GM12874 (cell line): Measurements from ENCODE around the gene MRPL52.

Experiments
- CTCF ChIP-seq: IDR thresholded peaks from 2 replicates; pipeline ENCODE4 v1.5.1; 2011; ENCODE audit warnings: low read depth, mild to moderate bottlenecking, control low read depth, low read length, moderate library complexity; ENCODE audit not compliant: insufficient read depth

The MRPL52 gene

GRCh38 chr14:22814373-22814772, 15.3 kb upstream of the MRPL52 start:
- 0 out of 2 replicates have a peak, but pooled peaks have one; percentile 10 for TF ChIP-seq CTCF

DNA sequence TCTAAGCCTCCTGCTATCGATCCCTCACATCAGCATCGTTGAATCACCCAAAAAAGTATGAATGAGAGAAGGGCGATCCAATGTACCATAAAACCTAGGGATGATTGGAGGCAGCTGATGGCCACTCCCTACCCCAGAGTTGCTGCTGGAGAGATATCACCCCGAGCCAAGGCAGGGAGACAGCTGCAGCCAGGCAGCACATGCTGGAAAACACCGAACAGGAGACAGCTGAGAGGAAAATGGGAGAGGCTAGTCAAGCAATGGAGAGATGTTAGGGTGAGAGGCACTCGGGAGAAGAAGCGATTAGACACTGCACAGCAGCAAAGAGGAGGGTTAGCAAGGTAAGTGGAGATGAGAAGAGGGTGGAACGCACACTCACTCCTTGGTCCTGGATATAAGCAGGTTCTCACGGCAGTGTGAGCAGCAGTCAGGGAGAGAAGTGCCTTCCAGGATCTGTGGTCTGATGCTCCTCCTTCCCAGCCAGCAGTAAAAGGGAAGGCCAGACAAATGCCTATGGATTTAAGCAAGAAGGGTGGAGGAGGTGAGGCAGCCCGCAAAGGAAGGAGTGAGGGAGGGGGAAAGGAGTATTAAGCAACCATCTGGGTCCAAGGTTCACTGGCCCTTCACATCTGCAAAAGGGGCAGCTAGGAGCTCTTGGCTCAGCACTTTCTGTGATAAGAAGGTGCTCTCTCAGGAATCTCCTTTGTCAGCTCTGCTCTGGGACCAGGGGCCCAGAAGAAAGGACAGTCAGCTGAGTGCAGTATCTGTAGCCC, 14.6 kb upstream of the MRPL52 start, which contains the start of gene SLC7A7:
SLC7A7 (minus strand) TSS at position 495 of the 773 bp plus-strand sequence. CDS start 2,037 bp downstream, outside the sequence.
- TF ChIP-seq CTCF: no peak

- TF ChIP-seq CTCF: no peak
Observed at GRCh38 chr14:22819151-22819988, 10.3 kb upstream of the MRPL52 start.

DNA sequence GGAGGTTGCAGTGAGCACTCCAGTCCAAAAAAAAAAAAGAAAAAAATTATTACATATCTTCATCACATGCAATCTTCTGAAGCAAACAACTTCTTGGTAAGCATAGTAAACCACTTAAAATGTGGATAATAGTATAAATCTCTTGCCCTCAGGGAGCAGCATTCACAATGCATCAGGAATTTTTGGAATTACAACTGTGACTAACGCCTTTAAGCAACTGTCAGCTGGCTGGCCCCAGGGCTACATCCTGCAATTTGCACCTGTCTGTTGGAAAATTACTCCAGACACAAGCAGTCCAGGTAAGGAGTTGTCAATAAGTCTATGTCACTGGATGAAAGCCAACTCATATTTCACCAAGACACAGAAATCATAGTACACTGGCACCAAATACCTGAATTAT, 9.0 kb upstream of the MRPL52 start:
- no peak for TF ChIP-seq CTCF

DNA sequence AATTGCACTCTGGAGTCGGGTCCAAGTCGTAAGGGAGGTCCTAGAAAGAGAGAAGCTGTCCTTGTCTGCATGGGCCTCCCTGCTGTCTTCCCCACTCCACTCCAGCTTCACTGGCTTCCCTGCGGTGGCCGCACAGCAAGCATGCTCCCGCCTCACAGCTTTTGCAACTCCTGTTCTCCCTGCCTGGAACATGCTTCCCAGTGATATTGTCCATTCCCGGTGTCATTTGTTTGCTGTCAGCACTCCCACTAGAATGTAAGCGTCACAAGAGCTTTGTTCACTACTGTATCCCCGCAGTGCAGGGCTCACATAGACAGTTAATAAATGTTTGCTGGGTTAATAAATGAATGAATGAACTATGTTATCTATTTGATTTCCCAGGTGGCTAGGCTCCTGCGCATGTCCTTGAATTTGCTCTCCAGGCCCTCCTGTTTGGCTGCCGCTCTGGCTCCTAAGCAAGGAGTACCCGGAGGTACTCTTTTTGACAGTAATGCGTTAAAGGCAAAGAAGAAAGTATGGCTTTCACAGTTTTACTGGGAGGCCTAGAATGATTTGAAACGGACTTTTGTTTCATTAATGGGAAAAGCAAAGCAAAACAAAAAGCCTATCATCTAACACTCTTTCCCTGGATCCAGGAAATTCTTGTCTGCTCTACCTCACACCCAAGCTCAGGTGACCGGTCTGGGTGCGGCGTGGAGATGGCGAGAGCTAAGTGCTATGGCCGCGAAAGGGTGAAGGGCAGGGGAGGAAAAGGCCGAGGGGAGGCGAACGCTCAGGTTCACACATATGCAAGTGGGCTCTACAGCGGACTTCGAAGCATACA, 8.3 kb upstream of the MRPL52 start:
- TF ChIP-seq CTCF: no peak

- TF ChIP-seq CTCF: no peak
Observed at GRCh38 chr14:22822016-22822570, 7.6 kb upstream of the MRPL52 start.
